HUES64 (cell line): ENCODE data around the gene TOPORS. TPM values are rescaled to one million over a fixed set of nuclear protein-coding genes. Genes with fewer than 3 reads are reported as not detected.
"Not testable (repeated sequence)": the region's sequence is repeated elsewhere in the genome, so short reads cannot be mapped to it uniquely, and the experiment has no call there.

Experiments
- H3K27ac ChIP-seq: 2 replicates; pipeline ENCODE4 v1.7.0; 2013; ENCODE audit warnings: low read depth, low read length, inconsistent platforms
- H3K27me3 ChIP-seq: 2 replicates; pipeline ENCODE4 v1.6.1; 2013; ENCODE audit warnings: mild to moderate bottlenecking, low read length; ENCODE audit not compliant: insufficient read depth
- H3K36me3 ChIP-seq: 2 replicates; pipeline ENCODE4 v1.6.1; 2013; ENCODE audit warnings: mild to moderate bottlenecking, low read length; ENCODE audit not compliant: insufficient read depth
- H3K4me1 ChIP-seq: 2 replicates; pipeline ENCODE4 v1.6.1; 2013; ENCODE audit warnings: mild to moderate bottlenecking, low read length, moderate library complexity; ENCODE audit not compliant: insufficient read depth
- H3K4me3 ChIP-seq: 2 replicates; pipeline ENCODE4 v1.5.1; 2013; ENCODE audit warnings: mild to moderate bottlenecking, low read length, moderate library complexity
- H3K9ac ChIP-seq: 2 replicates; pipeline ENCODE4 v1.6.1; 2013; ENCODE audit warnings: mild to moderate bottlenecking, low read depth, low read length
- H3K9me3 ChIP-seq: 2 replicates; pipeline ENCODE4 v1.6.1; 2013; ENCODE audit warnings: low read depth, low read length; ENCODE audit not compliant: insufficient read depth
- WGBS: fragments of 150-250, 120-280 bp; methylation state at CpG from one replicate; pipeline ENCODE4 v1.1.7; 2013; ENCODE audit warnings: missing lambda C conversion rate; 5-methylcytosine and 5-hydroxymethylcytosine counted together
- polyA plus RNA-seq, 2 experiments: library from polyadenylated mRNA; stranded (reverse); fragments of 50-300 nt; gene quantifications; one replicate each; pipeline ENCODE4 v1.2.3, GENCODE V29; 2013

TOPORS gene
- 24.0 TPM for polyA plus RNA-seq (2013, experiment 1 of 2)
- 28.0 TPM for polyA plus RNA-seq (2013, experiment 2 of 2)

GRCh38 chr9:32552172-32552872 lies at the start of gene TOPORS, which contains the start of gene SMIM27:
TSS of gene TOPORS (minus strand) at chr9:32552586. CDS start at chr9:32552436, 150 bp downstream.
TSS of gene SMIM27 (plus strand) at chr9:32552327. CDS start at chr9:32552435, 108 bp downstream.
- H3K4me3 ChIP-seq: peak within 1 kb of the TSS; percentile 86
- peaks cover 6% of the 10 kb centered on the region; the same call in 1 of the 2 replicates for H3K36me3 ChIP-seq
- no peaks in the 10 kb centered on the region for H3K27me3 ChIP-seq
- peak within 1 kb of the TSS; percentile 96 for H3K9ac ChIP-seq
- WGBS: under 1% methylated on average over 46 of the region's 46 CpGs
- peaks cover 7% of the 10 kb centered on the region; the same call in 1 of the 2 replicates for H3K4me1 ChIP-seq
- H3K27ac ChIP-seq: peak within 1 kb of the TSS; percentile 98
- no peaks in the 10 kb centered on the region for H3K9me3 ChIP-seq

- H3K9ac ChIP-seq, H3K36me3 ChIP-seq, H3K27me3 ChIP-seq, H3K4me3 ChIP-seq, H3K27ac ChIP-seq, H3K4me1 ChIP-seq, H3K9me3 ChIP-seq: not testable (repeated sequence)
- 97% methylated on average over 2 of the region's 3 CpGs for WGBS
Measured at GRCh38 chr9:32599021-32599420, 46.6 kb upstream of the TOPORS start.

GRCh38 chr9:32596936-32597335 lies 44.5 kb upstream of the TOPORS start:
- H3K4me3 ChIP-seq: no peak overlapping the region
- H3K27me3 ChIP-seq: no peaks in the 10 kb centered on the region
- no peak overlapping the region for H3K9ac ChIP-seq
- H3K9me3 ChIP-seq: no peaks in the 10 kb centered on the region
- no peak overlapping the region for H3K27ac ChIP-seq
- no peaks in the 10 kb centered on the region for H3K36me3 ChIP-seq
- H3K4me1 ChIP-seq: no peaks in the 10 kb centered on the region

GRCh38 chr9:32596096-32596865 lies 43.9 kb upstream of the TOPORS start:
- WGBS: 87% methylated on average over 4 of the region's 4 CpGs
- Histone ChIP-seq H3K9ac (no peak overlapping the region), H3K27me3 (no peaks in the 10 kb centered on the region), H3K27ac (no peak overlapping the region), H3K4me1 (no peaks in the 10 kb centered on the region), H3K36me3 (no peaks in the 10 kb centered on the region), H3K4me3 (no peak overlapping the region), H3K9me3 (no peaks in the 10 kb centered on the region)

GRCh38 chr9:32590898-32591297 lies 38.5 kb upstream of the TOPORS start:
- WGBS: no CpG with 5 or more reads among the region's 1 CpG
- Histone ChIP-seq H3K27me3 (no peaks in the 10 kb centered on the region), H3K27ac (no peak overlapping the region), H3K9me3 (no peaks in the 10 kb centered on the region), H3K4me1 (no peaks in the 10 kb centered on the region), H3K36me3 (no peaks in the 10 kb centered on the region), H3K4me3 (no peak overlapping the region), H3K9ac (no peak overlapping the region)

GRCh38 chr9:32590476-32590875 lies 38.1 kb upstream of the TOPORS start:
- Histone ChIP-seq H3K4me1 (no peaks in the 10 kb centered on the region), H3K36me3 (no peaks in the 10 kb centered on the region), H3K27ac (no peak overlapping the region), H3K4me3 (no peak overlapping the region), H3K9me3 (no peaks in the 10 kb centered on the region), H3K27me3 (no peaks in the 10 kb centered on the region), H3K9ac (no peak overlapping the region)
- WGBS: 93% methylated on average over 2 of the region's 2 CpGs

GRCh38 chr9:32589083-32589723 lies 36.8 kb upstream of the TOPORS start:
- no peak overlapping the region for H3K9ac ChIP-seq
- H3K4me1 ChIP-seq: no peaks in the 10 kb centered on the region
- H3K27ac ChIP-seq: no peak overlapping the region
- no peaks in the 10 kb centered on the region for H3K36me3 ChIP-seq
- whole genome bisulfite sequencing: 72% methylated on average over 5 of the region's 6 CpGs
- H3K9me3 ChIP-seq: no peaks in the 10 kb centered on the region
- no peak overlapping the region for H3K4me3 ChIP-seq
- H3K27me3 ChIP-seq: no peaks in the 10 kb centered on the region

GRCh38 chr9:32587901-32588300 lies 35.5 kb upstream of the TOPORS start:
- no peak overlapping the region for H3K9ac ChIP-seq
- H3K27me3 ChIP-seq: no peaks in the 10 kb centered on the region
- H3K9me3 ChIP-seq: no peaks in the 10 kb centered on the region
- H3K27ac ChIP-seq: no peak overlapping the region
- no peaks in the 10 kb centered on the region for H3K36me3 ChIP-seq
- no peak overlapping the region for H3K4me3 ChIP-seq
- no peaks in the 10 kb centered on the region for H3K4me1 ChIP-seq

GRCh38 chr9:32584784-32585183 lies 32.4 kb upstream of the TOPORS start:
- Histone ChIP-seq H3K9ac (no peak overlapping the region), H3K9me3 (no peaks in the 10 kb centered on the region), H3K4me1 (no peaks in the 10 kb centered on the region), H3K4me3 (no peak overlapping the region), H3K36me3 (no peaks in the 10 kb centered on the region), H3K27ac (no peak overlapping the region), H3K27me3 (no peaks in the 10 kb centered on the region)
- WGBS: 77% methylated on average over 2 of the region's 2 CpGs

- H3K27ac ChIP-seq: no peak overlapping the region; the same call in 1 of the 2 replicates
- no peak overlapping the region for H3K4me3 ChIP-seq
- no peaks in the 10 kb centered on the region for H3K9me3 ChIP-seq
- no peaks in the 10 kb centered on the region for H3K36me3 ChIP-seq
- 69% methylated on average over 3 of the region's 3 CpGs for WGBS
- no peak overlapping the region for H3K9ac ChIP-seq
- no peaks in the 10 kb centered on the region for H3K4me1 ChIP-seq
- no peaks in the 10 kb centered on the region for H3K27me3 ChIP-seq
Measured at GRCh38 chr9:32581512-32582143, 29.2 kb upstream of the TOPORS start.
